Nephron progenitor cell (in vitro differentiated cells): ENCODE data around the gene PHF10.

Source experiments
- DNase-seq: peaks from one replicate; pipeline ENCODE4 v3.0.0; 2021
- H3K27ac Mint-ChIP-seq: 2 replicates; pipeline ENCODE4 v1.8.0; 2021; ENCODE audit warnings: mild to moderate bottlenecking, moderate library complexity, mixed read lengths
- H3K27me3 Mint-ChIP-seq: 2 replicates; pipeline ENCODE4 v1.8.0; 2021; ENCODE audit warnings: mild to moderate bottlenecking, low read depth, mixed read lengths; ENCODE audit not compliant: poor library complexity
- H3K36me3 Mint-ChIP-seq: 2 replicates; pipeline ENCODE4 v1.8.0; 2021; ENCODE audit warnings: low read depth, mixed read lengths
- H3K4me1 Mint-ChIP-seq: 2 replicates; pipeline ENCODE4 v1.8.0; 2021; ENCODE audit warnings: mixed read lengths
- H3K4me3 Mint-ChIP-seq: 2 replicates; pipeline ENCODE4 v1.8.0; 2021; ENCODE audit warnings: mild to moderate bottlenecking, moderate library complexity, mixed read lengths
- H3K9me3 Mint-ChIP-seq: 2 replicates; pipeline ENCODE4 v1.8.0; 2021; ENCODE audit warnings: mild to moderate bottlenecking, moderate library complexity, mixed read lengths
- CTCF ChIP-seq: fragments of 200-600 bp; sonication (generic); IDR thresholded peaks from 2 replicates; pipeline ENCODE4 v1.5.0; 2021; ENCODE audit warnings: antibody characterized with exemption

The PHF10 gene

GRCh38 chr6:169677096-169677495, 47.2 kb downstream of the PHF10 start:
- TF ChIP-seq CTCF = no peak
- no peaks in the 10 kb centered on the region for H3K27me3 Mint-ChIP-seq
- peaks cover 21% of the 10 kb centered on the region for H3K9me3 Mint-ChIP-seq
- no peak overlapping the region for H3K4me3 Mint-ChIP-seq
- peaks cover 90% of the 10 kb centered on the region for H3K36me3 Mint-ChIP-seq
- no peak overlapping the region for H3K27ac Mint-ChIP-seq
- peaks cover 6% of the 10 kb centered on the region for H3K4me1 Mint-ChIP-seq
- DNase-seq = no peak

DNA sequence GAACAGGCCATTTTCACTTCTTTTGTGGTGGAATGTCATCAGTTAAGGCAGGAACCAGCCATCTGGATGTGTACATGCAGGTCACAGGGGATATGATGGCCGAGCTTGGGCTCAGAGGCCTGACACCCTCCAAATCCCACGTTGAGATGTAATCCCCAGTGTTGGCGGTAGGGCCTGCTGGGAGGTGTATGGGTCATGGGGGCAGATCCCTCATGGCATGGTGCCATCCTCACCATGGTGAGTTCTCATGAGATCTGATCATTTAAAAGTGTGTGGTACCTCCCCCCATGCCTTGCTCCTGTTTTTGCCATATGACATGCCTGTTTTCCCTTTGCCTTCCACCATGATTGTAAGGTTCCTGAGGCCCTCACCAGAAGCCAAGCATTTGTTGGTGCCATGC, 49.3 kb downstream of the PHF10 start:
- peaks cover 5% of the 10 kb centered on the region for H3K9me3 Mint-ChIP-seq
- no peak overlapping the region for H3K27ac Mint-ChIP-seq
- no peaks in the 10 kb centered on the region for H3K27me3 Mint-ChIP-seq
- peaks cover 82% of the 10 kb centered on the region for H3K36me3 Mint-ChIP-seq
- TF ChIP-seq CTCF = no peak
- H3K4me3 Mint-ChIP-seq = no peak overlapping the region
- peaks cover 6% of the 10 kb centered on the region for H3K4me1 Mint-ChIP-seq
- DNase-seq = no peak

DNA sequence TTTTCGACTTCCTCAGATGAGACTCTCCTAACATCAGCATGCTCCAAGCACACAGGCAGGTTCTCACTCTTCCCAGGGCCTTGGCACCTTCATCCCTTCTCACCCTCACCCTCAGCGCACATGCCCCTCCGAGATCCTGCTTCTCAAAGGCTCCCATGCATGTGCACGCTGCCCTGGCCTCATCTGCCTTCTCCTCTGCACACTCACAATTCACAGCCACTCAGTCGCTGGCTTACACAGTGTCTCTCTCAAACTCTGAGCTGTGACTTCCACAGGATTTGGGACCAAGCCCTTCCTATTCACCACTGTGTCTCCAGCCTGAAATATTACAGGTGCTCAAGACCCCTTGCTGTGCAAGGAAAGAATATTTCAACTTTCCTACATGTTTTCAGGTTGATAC, 52.7 kb downstream of the PHF10 start:
- Mint-ChIP-seq H3K36me3 (peaks cover 63% of the 10 kb centered on the region), H3K4me3 (no peak overlapping the region), H3K27me3 (no peaks in the 10 kb centered on the region), H3K4me1 (no peaks in the 10 kb centered on the region), H3K9me3 (no peaks in the 10 kb centered on the region), H3K27ac (no peak overlapping the region)
- TF ChIP-seq CTCF = no peak
- no peak for DNase-seq

DNA sequence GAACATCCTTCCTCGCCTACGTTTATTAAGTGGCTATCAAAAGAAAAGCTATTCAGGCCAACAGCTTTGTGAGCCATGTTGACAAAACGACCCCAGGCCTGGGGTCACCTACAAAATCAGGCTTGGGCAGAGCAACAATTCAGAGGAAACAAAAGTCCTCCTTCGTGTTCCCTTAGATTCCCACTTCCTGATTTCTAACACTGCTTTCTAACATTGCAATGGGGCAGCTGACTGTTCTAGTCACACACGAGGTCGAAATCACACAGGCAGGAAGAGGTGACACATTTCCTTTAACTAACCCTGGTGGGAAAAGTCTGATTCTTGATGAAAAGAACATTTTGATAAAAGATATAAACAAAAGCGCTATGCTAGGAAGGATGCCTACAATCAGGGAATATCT, 54.4 kb downstream of the PHF10 start:
- TF ChIP-seq CTCF = no peak
- no peaks in the 10 kb centered on the region for H3K4me1 Mint-ChIP-seq
- H3K27me3 Mint-ChIP-seq = no peaks in the 10 kb centered on the region
- H3K36me3 Mint-ChIP-seq = peaks cover 56% of the 10 kb centered on the region
- H3K9me3 Mint-ChIP-seq = no peaks in the 10 kb centered on the region
- no peak overlapping the region for H3K4me3 Mint-ChIP-seq
- no peak for DNase-seq
- H3K27ac Mint-ChIP-seq = no peak overlapping the region

DNA sequence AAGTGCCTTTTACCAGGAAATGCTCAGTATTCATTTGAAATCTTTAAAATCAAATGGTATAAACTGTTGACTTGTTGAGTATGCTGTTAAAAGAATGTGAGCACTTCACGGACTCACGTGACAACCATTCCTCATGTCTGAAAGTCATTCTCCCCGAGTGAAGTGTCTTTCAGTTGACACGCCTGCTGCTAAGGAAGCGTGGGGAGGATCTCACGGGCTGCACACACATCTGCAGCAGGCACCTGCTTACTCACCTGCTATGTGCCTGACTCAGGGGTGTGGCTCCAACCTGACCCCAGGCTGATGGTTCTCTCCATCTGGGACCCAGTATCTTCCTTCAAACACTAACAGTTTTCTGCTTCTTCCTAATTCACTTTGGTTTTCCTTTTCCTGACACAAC, 55.2 kb downstream of the PHF10 start:
- Mint-ChIP-seq H3K27me3 (no peaks in the 10 kb centered on the region), H3K4me1 (no peaks in the 10 kb centered on the region), H3K4me3 (no peak overlapping the region), H3K27ac (no peak overlapping the region), H3K36me3 (peaks cover 54% of the 10 kb centered on the region), H3K9me3 (no peaks in the 10 kb centered on the region)
- no peak for DNase-seq
- TF ChIP-seq CTCF = no peak

DNA sequence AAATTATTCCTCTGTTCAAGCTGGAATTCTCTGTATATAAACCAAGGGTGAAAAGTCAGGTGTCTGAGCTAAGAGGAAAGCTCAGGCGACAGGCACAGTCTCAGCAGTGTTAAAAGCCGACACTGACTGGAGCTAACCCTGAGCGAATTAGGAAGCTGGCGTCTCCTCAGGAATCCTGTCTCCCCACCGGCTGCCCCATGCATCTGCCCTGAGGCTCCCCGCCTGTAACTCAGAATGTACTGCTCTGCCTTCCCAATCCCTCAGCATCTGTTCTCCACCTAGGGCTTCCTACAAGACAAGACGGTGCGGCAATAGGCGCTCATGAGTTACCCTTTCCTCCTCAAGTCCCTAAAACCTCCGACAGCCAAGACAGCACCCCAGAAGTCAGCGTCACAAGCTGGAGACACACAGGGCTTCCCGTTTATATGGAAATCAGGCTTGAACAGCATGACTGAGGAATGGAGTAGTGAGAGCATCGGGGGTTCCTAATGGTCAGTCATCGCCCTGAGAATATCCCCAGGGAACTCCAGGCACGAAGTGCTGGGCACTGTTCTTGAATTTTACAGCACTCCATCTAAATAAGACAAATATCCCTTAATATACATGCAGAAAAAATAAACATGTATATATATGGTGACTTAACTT, 56.0 kb downstream of the PHF10 start:
- H3K27ac Mint-ChIP-seq = peak overlapping the region; percentile 72
- TF ChIP-seq CTCF = no peak
- DNase-seq = no peak

More for the DNA sequence above, 56.0 kb downstream of the PHF10 start:
- Mint-ChIP-seq H3K4me3 (no peak overlapping the region), H3K27me3 (peaks cover 3% of the 10 kb centered on the region), H3K9me3 (no peaks in the 10 kb centered on the region), H3K4me1 (no peaks in the 10 kb centered on the region), H3K36me3 (peaks cover 54% of the 10 kb centered on the region)
